Skeletal muscle tissue (tissue), 4 donors: ENCODE measurements around the gene IFI44L. TPM values are rescaled to one million over a fixed set of nuclear protein-coding genes. Genes with fewer than 3 reads are reported as not detected.
A peak's percentile ranks its signal among the peaks of the same experiment; 100 is the strongest.

Experiments
- H3K27ac ChIP-seq: one replicate; pipeline ENCODE4 v1.7.0; 2013; ENCODE audit warnings: mild to moderate bottlenecking, low read depth, low read length, inconsistent platforms
- H3K27me3 ChIP-seq, 3 donors: one replicate each; pipeline ENCODE4 v1.7.0; 2013; ENCODE audit warnings: low read length in 3 of 3; ENCODE audit not compliant: control insufficient read depth in 3 of 3, insufficient read depth in 3 of 3
- H3K36me3 ChIP-seq, 3 donors: one replicate each; pipeline ENCODE4 v1.7.0; 2013; ENCODE audit warnings: low read length in 3 of 3; ENCODE audit not compliant: control insufficient read depth in 3 of 3, insufficient read depth in 3 of 3
- H3K4me1 ChIP-seq, 3 donors: one replicate each; pipeline ENCODE4 v1.7.0; 2013; ENCODE audit warnings: low read length in 3 of 3, mild to moderate bottlenecking in 3 of 3; ENCODE audit not compliant: control insufficient read depth in 3 of 3, insufficient read depth in 3 of 3
- H3K4me3 ChIP-seq, 3 donors: one replicate each; pipeline ENCODE4 v1.7.0; 2013; ENCODE audit warnings: low read length in 3 of 3
- H3K9ac ChIP-seq, 3 donors: one replicate each; pipeline ENCODE4 v1.7.0; 2013; ENCODE audit warnings: low read length in 3 of 3, mild to moderate bottlenecking in 3 of 3, moderate library complexity in 2 of 3, low read depth in 1 of 3
- H3K9me3 ChIP-seq, 3 donors: one replicate each; pipeline ENCODE4 v1.7.0; 2013; ENCODE audit warnings: low read length in 3 of 3; ENCODE audit not compliant: control insufficient read depth in 3 of 3
- total RNA-seq: library from RNA; depleted of rRNA; stranded (reverse); fragments of >200 nt; gene quantifications from one replicate; pipeline ENCODE4 v1.2.3, GENCODE V29; 2014
- donor health status: Osteomylitis.

Gene IFI44L
- 7.3 TPM for total RNA-seq

DNA sequence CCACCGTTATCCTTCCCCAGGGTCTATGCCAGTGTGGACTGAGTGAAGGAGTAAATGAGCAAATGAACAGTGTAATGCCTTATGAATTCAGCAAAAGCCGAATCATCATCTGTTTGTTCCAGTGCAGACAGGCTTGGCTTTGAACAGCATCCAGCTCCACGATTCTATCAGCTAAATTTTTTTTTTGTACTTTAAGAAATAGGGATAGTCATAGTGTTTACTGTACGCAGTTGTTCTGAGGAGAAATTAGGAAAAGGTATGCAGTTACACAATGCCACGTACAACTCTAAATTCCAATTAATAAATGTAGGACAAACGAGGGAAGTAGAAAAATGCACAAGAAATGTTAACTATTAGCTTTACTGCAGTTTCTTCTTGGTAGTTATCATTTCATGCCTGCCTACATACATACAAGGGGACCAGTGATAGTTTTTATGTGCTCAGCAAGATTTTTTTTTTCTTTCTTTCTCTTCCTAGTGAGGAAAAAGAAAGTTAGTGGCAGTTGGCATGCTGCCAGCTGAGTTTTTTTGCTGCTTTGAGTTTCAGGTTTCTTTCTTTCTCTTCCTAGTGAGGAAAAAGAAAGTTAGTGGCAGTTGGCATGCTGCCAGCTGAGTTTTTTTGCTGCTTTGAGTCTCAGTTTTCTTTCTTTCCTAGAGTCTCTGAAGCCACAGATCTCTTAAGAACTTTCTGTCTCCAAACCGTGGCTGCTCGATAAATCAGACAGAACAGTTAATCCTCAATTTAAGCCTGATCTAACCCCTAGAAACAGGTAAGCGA lies at the start of gene IFI44L:
Gene IFI44L (plus strand): TSS at position 646 of the 777 bp plus-strand sequence. CDS start 7,468 bp downstream, outside the sequence.
- peaks cover 8 to 15% (median 10%) of the 10 kb centered on the region in 3 donors for H3K4me1 ChIP-seq
- peak within 1 kb of the TSS; percentile 43 for H3K27ac ChIP-seq
- no peaks in the 10 kb centered on the region for H3K9me3 ChIP-seq
- peak within 1 kb of the TSS; percentile 46 to 66 (median 51) for H3K9ac ChIP-seq
- H3K4me3 ChIP-seq = peak within 1 kb of the TSS; percentile 13 to 68 (median 57)
- H3K27me3 ChIP-seq = no peaks in the 10 kb centered on the region
- H3K36me3 ChIP-seq = no peaks in the 10 kb centered on the region

DNA sequence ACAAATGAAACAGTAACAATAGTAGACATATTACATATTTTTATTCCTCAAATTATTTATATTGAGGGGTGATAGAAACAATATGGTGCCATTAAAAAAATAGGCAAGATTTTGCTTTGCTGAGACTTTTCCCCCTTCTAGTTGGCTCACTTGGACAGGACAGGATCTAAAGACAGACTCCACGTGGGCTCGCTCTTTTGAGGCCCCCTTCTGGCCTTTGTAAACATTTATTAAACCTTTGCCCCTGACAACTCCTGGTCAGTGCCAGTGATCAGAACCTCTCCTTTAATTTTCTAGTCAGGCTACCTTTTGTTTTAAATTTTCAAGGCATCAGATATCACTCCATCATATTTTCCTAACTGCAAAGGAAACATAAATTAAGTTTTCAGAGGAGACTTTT lies 49.7 kb upstream of the IFI44L start:
- H3K36me3 ChIP-seq = no peaks in the 10 kb centered on the region
- H3K4me1 ChIP-seq = no peaks in the 10 kb centered on the region
- H3K4me3 ChIP-seq = no peak overlapping the region
- no peak overlapping the region for H3K9ac ChIP-seq
- no peaks in the 10 kb centered on the region for H3K27me3 ChIP-seq
- H3K27ac ChIP-seq = no peak overlapping the region
- no peaks in the 10 kb centered on the region for H3K9me3 ChIP-seq

DNA sequence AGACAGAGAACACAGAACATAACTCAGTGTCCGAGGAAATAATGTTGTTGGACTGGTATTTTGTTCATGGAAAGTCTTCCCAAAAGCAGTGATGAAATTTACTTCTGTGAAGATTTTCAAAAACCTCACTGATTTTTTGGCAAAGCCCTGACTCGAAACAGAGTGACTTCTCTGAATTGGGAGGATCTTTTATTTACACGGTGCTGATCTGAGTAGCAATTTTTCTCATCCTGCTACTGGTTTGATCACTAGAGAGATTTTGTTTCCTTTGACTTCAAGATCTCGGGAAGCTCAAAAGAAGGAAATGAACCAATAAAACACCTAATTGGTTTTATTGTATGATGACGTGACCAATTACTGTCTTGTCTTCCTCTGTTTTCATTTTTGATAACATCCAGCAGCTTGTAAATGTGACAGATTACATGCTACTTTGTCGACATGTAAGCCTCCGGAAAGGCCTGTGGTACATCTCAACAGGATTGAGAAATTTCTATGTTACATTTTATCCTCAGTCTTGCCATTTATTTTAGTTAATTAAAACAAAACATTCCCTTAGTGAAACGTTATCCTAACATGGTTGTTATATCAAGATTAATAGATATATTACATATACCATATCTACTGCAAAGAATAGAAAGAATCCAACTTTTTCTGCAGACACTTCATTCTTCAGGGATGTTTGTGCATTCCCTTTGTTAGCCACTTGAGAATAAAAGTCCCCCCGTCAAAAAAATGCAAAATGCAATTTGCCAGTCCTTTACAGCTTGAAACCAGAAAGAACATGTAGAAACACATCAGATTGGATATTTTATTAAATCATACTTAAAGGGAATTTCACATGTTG lies 42.8 kb upstream of the IFI44L start:
- Histone ChIP-seq H3K27me3 (no peaks in the 10 kb centered on the region), H3K9ac (no peak overlapping the region), H3K4me1 (no peaks in the 10 kb centered on the region), H3K27ac (no peak overlapping the region), H3K9me3 (no peaks in the 10 kb centered on the region), H3K36me3 (no peaks in the 10 kb centered on the region), H3K4me3 (no peak overlapping the region)

DNA sequence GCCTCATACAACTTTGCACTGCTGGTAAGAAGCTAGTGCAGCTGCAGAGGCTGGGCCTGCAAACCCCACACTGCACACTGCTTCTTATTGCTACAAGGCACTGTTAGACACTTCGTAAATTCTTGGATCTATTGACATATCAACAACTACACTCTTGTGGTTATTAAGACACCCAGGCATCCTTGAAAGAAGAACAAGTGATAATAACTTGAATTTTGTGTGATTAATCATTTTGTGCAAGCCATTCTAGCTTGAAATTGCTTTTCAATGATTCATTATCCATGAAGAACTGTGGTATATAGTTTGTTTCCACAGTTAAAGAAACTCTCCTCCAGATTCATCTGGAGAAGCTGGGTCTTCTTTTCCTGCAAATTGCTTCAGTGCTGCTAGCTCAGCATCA lies 33.7 kb upstream of the IFI44L start:
- Histone ChIP-seq H3K4me1 (no peaks in the 10 kb centered on the region), H3K27ac (no peak overlapping the region), H3K36me3 (no peaks in the 10 kb centered on the region), H3K4me3 (no peak overlapping the region), H3K27me3 (no peaks in the 10 kb centered on the region), H3K9ac (no peak overlapping the region), H3K9me3 (no peaks in the 10 kb centered on the region)

DNA sequence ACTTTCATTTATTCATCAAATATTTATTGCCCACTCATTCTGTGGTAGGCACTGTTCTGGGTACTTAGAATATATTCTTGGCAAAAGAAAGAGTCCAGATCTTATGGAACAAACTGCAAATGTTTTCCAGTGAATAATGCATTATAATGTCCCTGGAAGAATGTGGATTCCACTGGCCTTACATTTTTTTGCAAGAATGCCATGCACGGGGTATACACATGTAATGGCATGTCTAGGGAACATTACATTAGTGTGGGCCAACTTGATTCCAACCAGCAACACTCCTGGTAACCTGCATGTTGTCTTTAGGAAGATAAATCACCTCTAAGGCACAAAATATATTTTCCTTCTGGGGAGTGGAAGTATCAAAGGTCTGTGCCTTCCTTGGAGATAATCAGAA lies 33.0 kb upstream of the IFI44L start:
- H3K27me3 ChIP-seq = no peaks in the 10 kb centered on the region
- H3K9me3 ChIP-seq = no peaks in the 10 kb centered on the region
- H3K36me3 ChIP-seq = no peaks in the 10 kb centered on the region
- H3K9ac ChIP-seq = no peak overlapping the region
- H3K4me1 ChIP-seq = no peaks in the 10 kb centered on the region
- H3K27ac ChIP-seq = no peak overlapping the region
- no peak overlapping the region for H3K4me3 ChIP-seq

DNA sequence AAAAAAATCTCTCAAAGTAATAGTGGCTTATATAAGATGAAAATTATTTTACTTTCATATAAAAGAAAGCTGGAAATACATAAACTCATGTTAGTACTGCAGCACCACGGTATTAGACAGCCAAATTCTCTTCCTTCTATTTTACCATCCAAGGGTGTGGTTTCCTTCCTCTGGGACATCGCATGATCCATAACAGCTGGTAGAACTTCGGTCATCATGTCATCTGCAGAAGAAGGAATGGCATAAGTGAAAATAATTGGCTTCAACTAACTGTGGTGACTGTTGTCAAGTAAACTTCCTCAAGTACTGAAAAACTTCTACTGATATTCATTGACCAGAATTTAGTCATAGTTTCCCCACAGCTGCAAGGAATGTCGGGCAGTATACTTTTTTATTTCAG lies 28.3 kb upstream of the IFI44L start:
- no peaks in the 10 kb centered on the region for H3K36me3 ChIP-seq
- H3K9ac ChIP-seq = no peak overlapping the region
- no peak overlapping the region for H3K27ac ChIP-seq
- H3K4me1 ChIP-seq = no peaks in the 10 kb centered on the region
- H3K27me3 ChIP-seq = no peaks in the 10 kb centered on the region
- H3K9me3 ChIP-seq = peaks cover 0 to 2% (median 0%) of the 10 kb centered on the region in 3 donors
- H3K4me3 ChIP-seq = no peak overlapping the region

DNA sequence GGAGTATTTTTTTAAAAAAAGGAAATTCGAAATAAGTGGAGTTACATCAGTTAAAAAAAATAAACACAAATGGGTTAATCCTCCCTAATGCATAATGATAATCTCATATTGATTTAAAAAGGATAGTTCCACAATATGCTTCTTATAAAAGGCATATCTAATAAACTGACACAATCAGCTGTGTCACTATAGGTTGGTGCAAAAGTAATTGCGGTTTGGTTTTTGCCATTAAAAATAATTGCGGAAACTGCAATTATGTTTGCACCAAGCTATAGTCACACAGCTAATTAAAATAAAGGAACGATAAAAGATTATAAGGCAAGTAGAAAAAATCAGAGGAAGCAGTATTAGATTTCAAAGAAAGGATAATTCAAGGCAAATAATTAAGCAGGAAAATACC lies 21.0 kb upstream of the IFI44L start:
- H3K4me1 ChIP-seq = no peaks in the 10 kb centered on the region
- H3K4me3 ChIP-seq = no peak overlapping the region
- no peaks in the 10 kb centered on the region for H3K27me3 ChIP-seq
- no peak overlapping the region for H3K9ac ChIP-seq
- no peak overlapping the region for H3K27ac ChIP-seq
- peaks cover 0 to 2% (median 0%) of the 10 kb centered on the region in 3 donors for H3K9me3 ChIP-seq
- H3K36me3 ChIP-seq = no peaks in the 10 kb centered on the region

DNA sequence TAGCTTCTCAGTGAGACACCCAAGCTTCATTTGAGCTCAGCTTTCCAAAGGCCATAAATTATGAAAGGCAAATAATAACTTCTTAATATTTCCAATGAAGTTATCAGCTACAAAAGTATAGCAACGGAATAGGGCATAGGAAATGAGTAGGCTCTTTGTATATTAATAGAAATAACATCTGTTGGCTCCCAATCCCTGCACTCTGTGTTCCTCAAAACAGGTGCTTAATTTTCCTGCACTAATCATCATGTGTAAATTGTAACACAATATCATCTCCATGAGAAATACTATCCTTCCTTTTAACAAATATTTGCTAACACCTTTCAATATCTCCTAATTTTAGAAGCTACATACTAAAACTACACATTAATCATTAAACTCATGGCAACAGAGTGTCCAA lies 19.2 kb upstream of the IFI44L start:
- H3K9me3 ChIP-seq = no peaks in the 10 kb centered on the region
- no peak overlapping the region for H3K27ac ChIP-seq
- H3K36me3 ChIP-seq = no peaks in the 10 kb centered on the region
- H3K4me3 ChIP-seq = no peak overlapping the region
- H3K4me1 ChIP-seq = no peaks in the 10 kb centered on the region
- H3K27me3 ChIP-seq = no peaks in the 10 kb centered on the region
- H3K9ac ChIP-seq = no peak overlapping the region

DNA sequence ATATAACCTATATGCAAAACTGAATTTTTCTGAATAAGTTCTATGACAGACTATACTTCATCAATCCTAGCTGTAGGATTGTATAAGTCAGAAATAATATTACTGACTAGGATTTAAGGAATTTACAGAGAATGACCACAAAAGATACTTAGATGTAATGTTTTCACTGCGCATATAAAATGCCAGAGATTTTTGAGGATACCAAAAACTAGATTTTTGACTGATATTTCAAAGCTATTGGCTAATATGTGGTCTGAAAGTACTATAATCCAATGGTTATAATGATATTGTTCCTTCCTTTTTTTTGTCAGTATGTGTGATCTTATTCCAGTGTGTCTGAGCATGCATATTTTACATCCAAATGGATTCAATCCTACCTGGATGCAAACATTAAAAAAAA lies 17.0 kb upstream of the IFI44L start:
- Histone ChIP-seq H3K4me3 (no peak overlapping the region), H3K36me3 (no peaks in the 10 kb centered on the region), H3K4me1 (no peaks in the 10 kb centered on the region), H3K27me3 (no peaks in the 10 kb centered on the region), H3K9me3 (no peaks in the 10 kb centered on the region), H3K27ac (no peak overlapping the region), H3K9ac (no peak overlapping the region)

DNA sequence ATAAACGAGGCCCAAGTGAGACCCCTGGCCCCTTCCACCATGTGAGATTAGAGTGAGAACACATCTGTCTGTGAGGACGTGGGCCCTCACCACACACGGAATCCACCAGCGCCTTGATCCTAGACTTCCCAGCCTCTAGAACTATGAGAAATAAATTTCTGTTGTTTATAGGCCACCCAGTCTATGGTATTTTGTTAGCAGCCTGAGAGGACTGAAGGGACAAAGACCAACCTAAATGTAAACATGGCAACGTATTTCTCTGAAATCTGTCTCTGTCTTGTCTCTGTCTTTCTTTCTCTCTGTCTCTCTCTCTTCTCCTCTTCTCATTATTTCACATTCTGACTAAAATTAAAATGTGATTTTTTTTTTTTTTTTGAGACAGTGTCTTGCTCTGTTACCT lies 15.6 kb upstream of the IFI44L start:
- Histone ChIP-seq H3K4me3 (no peak overlapping the region), H3K36me3 (no peaks in the 10 kb centered on the region), H3K9me3 (no peaks in the 10 kb centered on the region), H3K27me3 (no peaks in the 10 kb centered on the region), H3K27ac (no peak overlapping the region), H3K9ac (no peak overlapping the region), H3K4me1 (no peaks in the 10 kb centered on the region)
